Esophagus squamous epithelium (tissue), 4 donors: ENCODE results near the gene POLR2H.

Experiments used
- POLR2A ChIP-seq, 4 donors: fragments of 450-650 bp; IDR thresholded peaks; one replicate each; pipeline ENCODE4 v1.6.1; 2017; ENCODE audit warnings: antibody characterized with exemption in 4 of 4, mild to moderate bottlenecking in 4 of 4, moderate library complexity in 3 of 4
- TF ChIP-seq, protein P1 (sequence below), 6 experiments: fragments of 450-650 bp in 4 of 6; fragments of 200-600 bp in 2 of 6; sonication (generic) in 2 of 6; IDR thresholded peaks; one replicate each; pipeline ENCODE4 v1.5.1; 2016 to 2019; ENCODE audit warnings: antibody characterized with exemption in 6 of 6, mild to moderate bottlenecking in 4 of 6, moderate library complexity in 4 of 6

DNA sequence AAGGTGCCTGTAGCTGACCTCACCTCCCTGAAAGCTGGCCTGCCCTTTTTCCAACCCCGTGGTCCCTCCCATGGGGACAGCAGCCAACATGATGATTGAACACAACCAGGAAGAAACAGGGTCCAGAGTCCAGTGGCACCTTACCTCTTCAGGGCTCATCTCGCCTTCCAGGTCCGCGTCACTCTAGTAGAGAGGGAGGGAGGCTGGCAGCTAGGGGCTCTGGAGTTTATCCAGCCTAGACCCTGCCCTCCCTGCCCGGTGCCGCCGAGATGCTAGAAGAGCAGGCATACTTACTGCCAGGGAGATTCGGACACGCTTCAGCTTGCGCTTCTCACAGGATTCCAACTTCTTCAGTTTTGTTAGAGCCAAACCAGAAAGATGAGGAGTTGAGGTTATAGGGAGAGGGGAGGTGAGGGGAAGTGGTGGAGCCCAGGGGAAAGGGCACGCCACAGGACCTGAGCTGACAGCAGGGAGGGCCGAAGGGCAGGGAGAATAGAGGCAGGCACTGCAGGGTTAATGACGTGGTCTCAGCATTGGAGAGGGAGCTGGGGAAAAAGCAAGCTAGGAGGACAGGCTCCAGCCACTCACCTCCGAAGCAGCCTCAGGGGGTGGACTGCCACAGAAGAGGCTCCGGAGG is 9.2 kb upstream of the POLR2H start:
- TF ChIP-seq, protein P1, sequence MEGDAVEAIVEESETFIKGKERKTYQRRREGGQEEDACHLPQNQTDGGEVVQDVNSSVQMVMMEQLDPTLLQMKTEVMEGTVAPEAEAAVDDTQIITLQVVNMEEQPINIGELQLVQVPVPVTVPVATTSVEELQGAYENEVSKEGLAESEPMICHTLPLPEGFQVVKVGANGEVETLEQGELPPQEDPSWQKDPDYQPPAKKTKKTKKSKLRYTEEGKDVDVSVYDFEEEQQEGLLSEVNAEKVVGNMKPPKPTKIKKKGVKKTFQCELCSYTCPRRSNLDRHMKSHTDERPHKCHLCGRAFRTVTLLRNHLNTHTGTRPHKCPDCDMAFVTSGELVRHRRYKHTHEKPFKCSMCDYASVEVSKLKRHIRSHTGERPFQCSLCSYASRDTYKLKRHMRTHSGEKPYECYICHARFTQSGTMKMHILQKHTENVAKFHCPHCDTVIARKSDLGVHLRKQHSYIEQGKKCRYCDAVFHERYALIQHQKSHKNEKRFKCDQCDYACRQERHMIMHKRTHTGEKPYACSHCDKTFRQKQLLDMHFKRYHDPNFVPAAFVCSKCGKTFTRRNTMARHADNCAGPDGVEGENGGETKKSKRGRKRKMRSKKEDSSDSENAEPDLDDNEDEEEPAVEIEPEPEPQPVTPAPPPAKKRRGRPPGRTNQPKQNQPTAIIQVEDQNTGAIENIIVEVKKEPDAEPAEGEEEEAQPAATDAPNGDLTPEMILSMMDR (IDR thresholded peaks at IDR 0.05) = no peak
- TF ChIP-seq POLR2A (IDR thresholded peaks at IDR 0.05) = no peak
